IgD-negative memory B cell (primary cell): ENCODE data around the gene SPDYE2B. TPM values are rescaled to one million over a fixed set of nuclear protein-coding genes. Genes with fewer than 3 reads are reported as not detected.
"Not testable (repeated sequence)": the region's sequence is repeated elsewhere in the genome, so short reads cannot be mapped to it uniquely, and the experiment has no call there.

Experiments used
- H3K27ac Mint-ChIP-seq, 3 donors: one replicate each; pipeline ENCODE4 v1.8.0; 2020 to 2022; ENCODE audit warnings: mild to moderate bottlenecking in 3 of 3, mixed read lengths in 3 of 3, moderate library complexity in 1 of 3
- H3K27me3 Mint-ChIP-seq: one replicate; pipeline ENCODE4 v1.8.0; 2021; ENCODE audit warnings: mixed read lengths
- H3K36me3 Mint-ChIP-seq: one replicate; pipeline ENCODE4 v1.8.0; 2020; ENCODE audit warnings: mild to moderate bottlenecking, mixed read lengths
- H3K4me1 Mint-ChIP-seq, 3 donors: one replicate each; pipeline ENCODE4 v1.8.0; 2020 to 2022; ENCODE audit warnings: mixed read lengths in 3 of 3, mild to moderate bottlenecking in 1 of 3
- H3K4me3 Mint-ChIP-seq, 4 donors: one replicate each; pipeline ENCODE4 v1.8.0; 2020 to 2022; ENCODE audit warnings: mild to moderate bottlenecking in 4 of 4, mixed read lengths in 4 of 4, moderate library complexity in 3 of 4
- H3K9me3 Mint-ChIP-seq, 3 donors: one replicate each; pipeline ENCODE4 v1.8.0; 2020 to 2021; ENCODE audit warnings: mixed read lengths in 3 of 3, mild to moderate bottlenecking in 1 of 3
- polyA plus RNA-seq: library from polyadenylated mRNA; unstranded; fragments of 300-500 nt; fragmentation: Illumina TruSeq; gene quantifications from one replicate; pipeline ENCODE4 v1.2.3, GENCODE V29; 2021

SPDYE2B gene, protein sequence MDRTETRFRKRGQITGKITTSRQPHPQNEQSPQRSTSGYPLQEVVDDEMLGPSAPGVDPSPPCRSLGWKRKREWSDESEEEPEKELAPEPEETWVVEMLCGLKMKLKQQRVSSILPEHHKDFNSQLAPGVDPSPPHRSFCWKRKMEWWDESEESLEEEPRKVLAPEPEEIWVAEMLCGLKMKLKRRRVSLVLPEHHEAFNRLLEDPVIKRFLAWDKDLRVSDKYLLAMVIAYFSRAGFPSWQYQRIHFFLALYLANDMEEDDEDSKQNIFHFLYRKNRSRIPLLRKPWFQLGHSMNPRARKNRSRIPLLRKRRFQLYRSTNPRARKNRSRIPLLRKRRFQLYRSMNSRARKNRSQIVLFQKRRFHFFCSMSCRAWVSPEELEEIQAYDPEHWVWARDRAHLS
- not detected for polyA plus RNA-seq

DNA sequence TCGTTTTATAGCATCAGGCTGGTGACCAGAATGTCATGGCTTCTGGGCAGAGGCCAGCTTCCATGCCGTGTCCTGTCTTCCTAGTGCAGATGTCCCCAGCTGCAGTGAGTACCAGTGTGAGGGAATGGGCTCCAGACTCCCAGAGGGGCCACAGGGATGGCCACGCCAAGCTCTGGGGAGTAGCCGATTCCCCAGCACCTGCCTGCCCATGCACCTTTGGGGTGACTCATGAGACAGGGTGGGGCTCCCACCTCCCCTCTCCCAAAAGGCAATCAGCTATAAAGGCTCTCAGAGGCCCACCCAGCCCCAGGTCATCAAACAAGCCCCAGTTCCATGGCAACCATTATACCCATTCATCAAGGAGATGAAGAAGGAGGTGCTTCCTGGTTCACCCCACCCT, at the start of gene SPDYE2B:
SPDYE2B (plus strand) TSS at position 396 of the 400 bp plus-strand sequence. CDS start 2,030 bp downstream, outside the sequence.
- not testable (repeated sequence) for H3K4me1 Mint-ChIP-seq, H3K9me3 Mint-ChIP-seq, H3K27me3 Mint-ChIP-seq, H3K4me3 Mint-ChIP-seq, H3K36me3 Mint-ChIP-seq, H3K27ac Mint-ChIP-seq

DNA sequence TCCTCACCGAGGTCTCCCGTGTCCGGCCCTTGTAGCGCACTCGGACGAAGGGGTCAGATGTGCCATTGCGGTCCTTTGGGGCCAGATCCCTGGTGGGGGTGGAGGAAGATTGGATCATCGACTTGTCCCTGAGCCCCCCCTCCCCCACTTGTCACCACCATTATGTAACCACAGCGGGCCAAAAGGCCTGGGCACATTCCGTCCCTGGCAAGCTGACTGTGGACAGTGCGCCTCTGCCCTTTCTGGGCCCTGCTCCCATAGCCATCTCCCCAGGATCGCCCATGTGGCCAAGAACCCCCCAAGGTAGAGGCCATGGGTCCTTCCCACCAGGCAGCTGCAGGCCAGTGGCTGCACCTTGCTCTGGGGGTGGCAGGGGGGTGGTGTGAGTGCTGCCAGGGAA, 47.8 kb upstream of the SPDYE2B start:
- not testable (repeated sequence) for H3K9me3 Mint-ChIP-seq, H3K27ac Mint-ChIP-seq, H3K27me3 Mint-ChIP-seq, H3K36me3 Mint-ChIP-seq, H3K4me3 Mint-ChIP-seq, H3K4me1 Mint-ChIP-seq

DNA sequence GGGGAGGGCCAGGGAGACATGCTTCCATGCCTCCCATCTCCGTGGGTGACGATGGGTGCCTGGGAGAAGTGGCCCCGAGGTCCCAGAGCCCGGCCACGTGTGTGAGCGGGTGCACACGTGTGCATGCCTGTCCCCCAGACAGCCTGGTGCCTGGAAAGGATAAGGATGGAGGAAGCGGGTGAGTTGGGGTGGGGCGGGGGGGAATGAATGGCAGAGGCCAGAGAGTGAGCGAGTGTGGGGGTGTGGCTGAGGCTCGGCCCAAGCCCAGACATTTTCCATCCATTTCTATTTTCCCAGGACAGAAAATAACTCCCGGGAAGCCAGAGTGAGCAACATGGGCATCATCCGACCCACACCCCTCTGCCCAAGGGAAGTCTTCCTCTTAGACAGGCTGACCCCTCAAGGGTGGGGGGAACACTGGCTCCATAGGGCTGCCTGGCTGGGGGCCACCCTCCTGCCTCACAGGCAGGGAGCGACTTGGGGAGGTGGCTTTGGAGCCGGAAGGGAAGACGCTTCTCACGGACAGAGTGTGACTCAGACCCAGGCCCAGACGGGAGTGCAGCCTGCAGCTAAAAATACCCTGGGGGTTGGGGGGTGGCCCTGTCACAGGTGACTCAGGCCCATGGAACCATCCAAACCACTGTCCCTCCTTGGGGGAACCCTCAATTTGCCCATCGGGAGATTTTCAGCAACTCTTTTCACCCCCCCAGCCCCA, 45.5 kb upstream of the SPDYE2B start:
- H3K27me3 Mint-ChIP-seq, H3K4me1 Mint-ChIP-seq, H3K36me3 Mint-ChIP-seq, H3K27ac Mint-ChIP-seq, H3K4me3 Mint-ChIP-seq, H3K9me3 Mint-ChIP-seq: not testable (repeated sequence)

DNA sequence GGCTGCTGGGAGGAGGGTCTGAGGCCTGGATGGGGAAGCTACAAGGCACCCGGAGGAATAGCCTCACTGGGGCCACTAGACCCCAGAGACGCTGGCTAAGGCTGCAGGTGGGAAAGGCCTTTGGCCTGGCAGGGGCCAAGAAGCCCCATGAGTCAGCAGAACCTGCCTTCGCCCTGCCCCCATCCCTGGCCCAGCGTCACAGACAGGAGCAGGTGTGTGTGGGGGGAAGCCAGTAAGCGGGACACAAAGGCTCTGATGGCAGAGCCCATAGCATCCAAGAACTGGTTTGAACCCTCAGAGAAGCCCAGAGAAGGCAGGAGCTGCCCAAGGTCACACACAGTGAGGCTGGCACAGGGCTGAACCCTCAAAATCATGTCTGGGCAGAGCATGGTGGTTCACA, 43.3 kb upstream of the SPDYE2B start:
- not testable (repeated sequence) for H3K9me3 Mint-ChIP-seq, H3K27ac Mint-ChIP-seq, H3K4me3 Mint-ChIP-seq, H3K4me1 Mint-ChIP-seq, H3K36me3 Mint-ChIP-seq, H3K27me3 Mint-ChIP-seq

DNA sequence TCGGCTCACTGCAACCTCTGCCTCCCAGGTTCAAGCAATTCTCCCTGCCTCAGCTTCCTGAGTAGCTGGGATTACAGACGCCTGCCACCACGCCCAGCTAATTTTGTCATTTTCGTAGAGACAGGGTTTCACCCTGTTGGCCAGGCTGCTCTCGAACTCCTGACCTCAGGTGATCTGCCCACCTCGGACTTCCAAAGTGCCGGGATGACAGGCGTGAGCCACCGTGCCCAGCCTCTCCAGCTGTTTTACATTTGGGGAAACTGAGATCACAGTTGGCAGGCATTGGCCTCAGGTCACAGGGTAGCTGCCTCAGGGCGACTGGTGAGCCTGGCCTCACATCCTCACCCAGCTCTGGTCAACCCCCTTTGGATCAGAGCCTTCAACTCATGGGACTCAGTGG, 40.4 kb upstream of the SPDYE2B start:
- H3K4me3 Mint-ChIP-seq, H3K9me3 Mint-ChIP-seq, H3K4me1 Mint-ChIP-seq, H3K27me3 Mint-ChIP-seq, H3K27ac Mint-ChIP-seq, H3K36me3 Mint-ChIP-seq: not testable (repeated sequence)

DNA sequence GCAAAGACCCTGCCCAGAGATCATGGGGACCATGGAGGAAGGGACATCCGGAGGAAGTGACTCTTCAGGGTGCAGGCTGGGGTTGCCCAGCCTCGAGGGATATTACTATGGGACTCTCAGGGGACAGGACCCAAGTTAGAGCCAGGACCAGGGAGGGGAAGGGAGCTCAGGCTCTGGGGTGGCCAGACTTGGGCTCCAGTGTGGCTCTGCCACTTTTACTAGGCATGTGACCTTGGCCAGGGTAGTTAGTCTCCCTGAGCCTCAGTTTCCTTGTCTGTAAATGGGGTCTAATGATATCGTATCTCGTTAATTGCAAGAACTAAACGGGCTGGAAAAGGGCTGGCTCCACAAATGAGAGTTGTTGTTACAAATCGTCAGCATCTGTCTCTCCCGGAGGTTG, 39.7 kb upstream of the SPDYE2B start:
- H3K36me3 Mint-ChIP-seq, H3K4me1 Mint-ChIP-seq, H3K9me3 Mint-ChIP-seq, H3K27me3 Mint-ChIP-seq, H3K27ac Mint-ChIP-seq: not testable (repeated sequence)
- H3K4me3 Mint-ChIP-seq: peak overlapping the region in 2 of 4 donors; percentile 17 to 83

DNA sequence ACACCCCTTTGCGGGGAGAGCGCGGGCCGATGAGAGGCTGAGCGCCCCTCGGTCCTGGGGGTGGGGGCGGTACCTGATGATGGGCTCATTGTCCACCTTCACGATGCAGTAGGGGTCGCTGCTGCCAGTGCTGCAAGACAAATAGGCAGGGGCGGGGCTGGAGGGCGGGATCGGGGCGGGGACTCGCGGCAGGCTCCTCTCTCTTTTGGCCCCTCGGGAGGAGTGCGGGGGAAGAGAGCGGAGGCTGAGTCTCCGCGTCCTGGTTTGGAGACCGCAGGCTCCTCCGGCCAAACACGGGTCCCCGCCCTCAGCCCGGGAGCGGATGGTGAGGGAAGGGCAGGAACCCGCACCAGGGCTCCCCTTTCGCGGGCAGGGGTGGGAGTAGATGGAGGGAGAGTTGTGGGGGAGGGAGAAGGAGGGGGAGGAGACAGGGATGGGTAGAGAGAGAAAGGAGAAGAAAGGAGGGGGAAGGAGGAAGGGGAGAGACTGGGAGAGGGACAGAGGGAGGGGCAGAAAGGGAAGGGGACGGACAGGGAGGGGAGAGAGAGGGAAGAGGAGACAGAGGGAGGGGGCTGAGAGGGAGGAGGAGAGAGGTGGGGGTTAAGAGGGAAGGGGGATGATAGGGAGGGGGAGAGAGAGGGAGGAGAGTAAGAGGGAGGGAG, 39.0 kb upstream of the SPDYE2B start:
- H3K4me3 Mint-ChIP-seq, H3K4me1 Mint-ChIP-seq, H3K27me3 Mint-ChIP-seq, H3K27ac Mint-ChIP-seq, H3K9me3 Mint-ChIP-seq, H3K36me3 Mint-ChIP-seq: not testable (repeated sequence)

DNA sequence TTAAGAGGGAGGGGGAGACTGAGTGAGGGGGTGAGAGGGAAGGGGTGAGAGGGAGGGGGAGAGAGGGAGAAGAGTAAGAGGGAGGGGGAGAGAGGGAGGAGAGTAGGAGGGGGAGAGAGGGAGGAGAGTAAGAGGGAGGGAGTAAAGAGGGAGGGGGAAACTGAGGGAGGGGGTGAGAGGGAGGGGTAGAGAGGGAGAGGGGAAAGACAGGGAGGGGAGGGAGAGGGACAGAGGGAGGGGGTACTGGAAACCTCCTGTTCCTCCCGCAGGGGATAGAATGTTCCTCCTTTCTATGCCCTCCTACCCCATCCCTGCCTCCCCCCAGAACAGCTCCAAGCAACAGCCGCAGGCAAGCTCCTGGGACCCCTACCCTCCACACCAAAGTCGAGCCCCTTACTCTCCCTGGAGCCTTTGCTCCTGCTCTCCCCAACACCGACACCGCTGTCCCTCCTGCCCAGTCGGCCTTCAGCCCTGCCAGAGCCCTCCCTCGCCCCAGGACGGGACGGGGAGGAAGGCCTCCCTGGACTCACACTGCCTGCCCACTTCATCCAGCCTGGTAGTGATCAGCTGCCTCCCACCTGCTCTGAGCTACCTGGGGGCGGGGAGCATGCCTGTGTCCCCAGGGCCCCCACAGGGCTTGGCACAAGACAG, 38.3 kb upstream of the SPDYE2B start:
- peak overlapping the region in 1 of 4 donors; percentile 25 for H3K4me3 Mint-ChIP-seq
- not testable (repeated sequence) for H3K4me1 Mint-ChIP-seq, H3K9me3 Mint-ChIP-seq, H3K36me3 Mint-ChIP-seq, H3K27ac Mint-ChIP-seq, H3K27me3 Mint-ChIP-seq

DNA sequence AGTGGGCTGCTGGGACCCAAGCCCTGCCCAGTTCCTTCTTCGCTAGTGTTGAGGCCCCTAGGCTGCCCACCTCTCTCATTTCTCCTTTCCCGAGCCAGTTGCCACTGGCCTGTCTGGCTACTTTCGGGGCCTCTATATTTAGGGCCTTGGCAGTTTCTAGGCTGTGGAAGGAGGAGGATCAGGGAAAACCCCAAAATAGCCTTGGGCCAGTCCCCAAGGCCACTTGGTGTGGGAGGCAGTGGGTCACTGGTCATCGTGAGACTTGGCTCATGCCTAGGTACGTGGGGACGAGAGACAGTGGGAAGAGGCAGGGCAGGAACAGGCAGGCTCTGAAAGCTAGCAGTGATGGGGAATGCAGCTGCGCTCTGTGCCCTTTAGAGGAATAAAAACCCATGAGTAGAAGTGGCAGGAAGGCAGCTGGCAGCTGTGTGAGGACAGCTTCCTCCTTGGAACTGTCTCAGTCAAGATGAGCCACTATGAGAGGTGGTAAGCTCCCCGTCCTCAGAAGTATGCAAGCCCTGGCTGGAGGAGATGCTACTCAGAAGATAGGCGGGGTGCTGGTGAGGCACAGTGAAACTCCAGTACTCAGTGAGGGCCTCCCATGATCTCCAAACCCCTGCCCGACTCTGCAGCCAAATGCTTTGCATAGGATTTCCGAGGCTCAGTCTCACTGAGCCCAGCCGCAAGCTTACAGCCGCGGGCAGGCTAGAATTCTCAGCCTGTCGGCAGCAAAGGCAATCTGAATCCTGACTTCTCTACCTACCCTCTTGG, 36.4 kb upstream of the SPDYE2B start:
- not testable (repeated sequence) for H3K27ac Mint-ChIP-seq, H3K9me3 Mint-ChIP-seq, H3K4me3 Mint-ChIP-seq, H3K27me3 Mint-ChIP-seq, H3K36me3 Mint-ChIP-seq, H3K4me1 Mint-ChIP-seq

DNA sequence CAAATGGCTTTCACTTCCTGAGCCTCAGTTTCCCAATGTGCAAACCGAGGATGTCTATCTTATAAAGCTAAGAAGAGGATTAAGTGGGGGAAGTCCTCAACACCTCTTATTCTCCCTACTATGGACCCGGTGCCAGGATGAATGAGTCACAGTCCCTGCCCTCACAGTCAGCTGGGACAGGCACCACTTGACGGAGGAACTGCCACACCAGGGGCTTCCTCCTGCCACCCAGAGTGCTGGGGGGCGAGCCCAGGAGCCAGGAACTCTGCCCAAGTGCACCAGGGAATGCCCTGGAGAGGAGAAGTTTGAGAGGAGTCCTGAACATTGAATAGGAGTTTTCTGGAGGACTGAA, 35.8 kb upstream of the SPDYE2B start:
- not testable (repeated sequence) for H3K9me3 Mint-ChIP-seq, H3K36me3 Mint-ChIP-seq, H3K27me3 Mint-ChIP-seq, H3K4me1 Mint-ChIP-seq, H3K27ac Mint-ChIP-seq, H3K4me3 Mint-ChIP-seq

DNA sequence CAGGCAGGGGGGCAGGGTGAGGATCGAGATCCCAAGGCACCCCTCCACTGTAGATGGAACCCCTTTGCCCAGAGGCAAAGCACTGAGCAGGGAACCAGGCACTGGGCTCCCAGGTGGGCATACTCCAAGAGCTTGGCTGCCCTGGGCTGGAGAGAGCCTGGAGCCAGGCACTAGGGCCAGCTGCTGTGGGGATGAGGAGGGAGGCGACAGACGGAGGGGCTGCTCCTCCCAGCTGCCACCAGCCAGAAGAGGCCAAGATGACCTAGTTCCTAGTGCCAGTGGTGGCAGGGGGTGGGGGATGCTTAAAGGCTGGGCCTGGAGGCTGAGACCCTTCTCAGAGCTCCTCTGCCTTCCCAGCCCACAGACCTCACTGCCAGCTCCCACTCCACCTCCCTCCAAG, 35.2 kb upstream of the SPDYE2B start:
- H3K27me3 Mint-ChIP-seq, H3K4me1 Mint-ChIP-seq, H3K9me3 Mint-ChIP-seq, H3K36me3 Mint-ChIP-seq, H3K4me3 Mint-ChIP-seq, H3K27ac Mint-ChIP-seq: not testable (repeated sequence)

DNA sequence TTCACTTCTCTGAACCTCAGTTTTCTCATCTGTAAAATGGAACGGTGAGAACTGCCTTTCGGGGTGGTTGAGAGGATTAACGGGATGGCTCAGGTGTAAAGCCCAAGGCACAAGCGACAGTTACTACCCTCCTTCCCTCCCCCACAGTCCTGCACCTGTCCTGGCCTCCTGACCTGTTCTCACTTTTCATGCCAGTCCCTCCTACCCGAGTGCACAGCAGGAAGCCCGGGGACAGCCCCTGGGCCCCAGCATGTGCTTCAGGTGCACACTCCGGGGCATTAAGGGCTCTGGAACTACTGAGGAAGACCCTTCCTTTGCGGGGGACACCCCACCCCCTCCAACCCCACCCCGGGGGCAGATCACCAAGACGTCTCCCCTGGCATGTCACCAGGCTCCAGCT, 34.2 kb upstream of the SPDYE2B start:
- H3K36me3 Mint-ChIP-seq, H3K4me1 Mint-ChIP-seq, H3K4me3 Mint-ChIP-seq, H3K27ac Mint-ChIP-seq, H3K27me3 Mint-ChIP-seq, H3K9me3 Mint-ChIP-seq: not testable (repeated sequence)

DNA sequence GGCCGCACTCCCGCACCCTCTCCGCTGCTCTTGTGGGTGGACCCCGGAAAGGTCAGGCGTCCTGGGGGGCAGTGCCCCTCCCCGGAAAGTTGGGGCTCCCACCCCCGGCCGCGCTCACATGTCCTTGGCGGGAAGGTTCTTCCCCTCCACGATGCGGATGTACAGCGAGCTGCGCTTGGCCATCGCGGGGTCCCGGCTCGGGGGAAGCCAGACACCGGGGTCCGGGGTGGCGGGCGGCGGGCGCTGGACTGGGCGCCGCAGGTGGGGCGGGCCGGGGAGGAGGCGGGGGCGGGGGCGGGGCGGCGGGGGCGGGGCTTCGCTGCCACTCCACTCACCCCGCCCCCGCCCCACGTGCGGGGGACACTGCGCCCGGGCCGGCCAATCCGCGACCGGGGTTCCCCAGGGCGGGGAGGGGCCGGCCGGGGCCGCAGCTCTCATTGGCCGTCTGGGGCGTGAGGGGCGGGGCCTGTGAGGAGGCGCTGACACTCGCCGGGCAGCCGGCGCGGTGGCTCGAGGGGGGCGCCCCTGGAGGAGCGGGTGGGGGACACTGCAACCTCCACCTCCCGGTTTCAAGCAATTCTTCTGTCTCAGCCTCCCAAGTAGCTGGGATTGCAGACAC, 33.5 kb upstream of the SPDYE2B start, which contains the start of gene RASA4:
RASA4 (minus strand) TSS at position 250 of the 619 bp plus-strand sequence; CDS start at position 183, 67 bp downstream.
- H3K4me3 Mint-ChIP-seq: peak within 1 kb of the TSS in 2 of 4 donors; percentile 65 to 82
- H3K9me3 Mint-ChIP-seq, H3K36me3 Mint-ChIP-seq, H3K27me3 Mint-ChIP-seq, H3K27ac Mint-ChIP-seq, H3K4me1 Mint-ChIP-seq: not testable (repeated sequence)

DNA sequence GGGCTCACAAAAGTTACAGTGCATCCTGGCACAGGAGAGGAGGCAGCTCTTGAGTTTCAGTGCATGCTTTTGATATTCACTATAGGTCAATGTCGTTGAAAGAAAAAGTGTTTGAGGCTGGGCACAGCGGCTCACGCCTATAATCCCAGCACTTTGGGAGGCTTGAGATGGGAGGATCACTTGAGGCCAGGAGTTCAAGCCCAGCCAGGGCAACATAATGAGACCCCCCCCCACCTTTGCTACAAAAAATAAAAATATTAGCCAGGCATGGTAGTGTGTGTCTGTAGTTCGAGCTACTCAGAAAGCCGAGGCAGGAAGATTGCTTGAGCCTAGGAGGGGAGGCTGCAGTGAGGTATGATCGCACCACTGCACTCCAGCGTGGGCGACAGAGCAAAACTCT, 32.0 kb upstream of the SPDYE2B start:
- H3K27ac Mint-ChIP-seq, H3K27me3 Mint-ChIP-seq, H3K4me1 Mint-ChIP-seq, H3K36me3 Mint-ChIP-seq, H3K4me3 Mint-ChIP-seq, H3K9me3 Mint-ChIP-seq: not testable (repeated sequence)
